GM23338 (cell line): ENCODE measurements around the gene MPDU1.

Source experiments
- CREB1 ChIP-seq: fragments of 250-450 bp; sonication (Bioruptor Pico); IDR thresholded peaks from 2 replicates; pipeline ENCODE4 v1.5.0; 2020; ENCODE audit warnings: low read depth, mild to moderate bottlenecking, moderate library complexity
- CTCF ChIP-seq, 2 experiments: fragments of 200-600 bp in 1 of 2; sonication (generic) in 1 of 2; conservative IDR thresholded peaks; 2 replicates each; pipeline versions ENCODE4 v1.5.1 to v1.6.1; 2016 to 2017; ENCODE audit warnings: antibody characterized with exemption in 2 of 2, low read depth in 2 of 2, mild to moderate bottlenecking in 2 of 2, moderate library complexity in 1 of 2
- ETS1 ChIP-seq: IDR thresholded peaks from 2 replicates; pipeline ENCODE4 v1.6.1; 2016; ENCODE audit warnings: antibody characterized with exemption
- EZH2 ChIP-seq: fragments of 200-600 bp; sonication (generic); IDR thresholded peaks from one replicate; pipeline ENCODE4 v1.8.0; 2017; ENCODE audit warnings: antibody characterized with exemption, mild to moderate bottlenecking, low read depth; ENCODE audit not compliant: unreplicated experiment
- EZH2phosphoT487 ChIP-seq: fragments of 200-600 bp; sonication (generic); IDR thresholded peaks from one replicate; pipeline ENCODE4 v1.8.1; 2018; ENCODE audit warnings: antibody characterized with exemption; ENCODE audit not compliant: unreplicated experiment
- JUNB ChIP-seq: IDR thresholded peaks from one replicate; pipeline ENCODE4 v1.6.1; 2016; ENCODE audit warnings: antibody characterized with exemption; ENCODE audit not compliant: unreplicated experiment
- NANOG ChIP-seq: IDR thresholded peaks from 2 replicates; pipeline ENCODE4 v1.6.1; 2016; ENCODE audit warnings: antibody characterized with exemption, borderline replicate concordance
- POLR2AphosphoS5 ChIP-seq: IDR thresholded peaks from 2 replicates; pipeline ENCODE4 v1.6.1; 2016; ENCODE audit warnings: antibody characterized with exemption, low read depth
- REST ChIP-seq: IDR thresholded peaks from one replicate; pipeline ENCODE4 v1.6.1; 2018; ENCODE audit warnings: antibody characterized with exemption; ENCODE audit not compliant: unreplicated experiment
- STAT1 ChIP-seq: IDR thresholded peaks from one replicate; pipeline ENCODE4 v1.6.1; 2016; ENCODE audit warnings: antibody characterized with exemption; ENCODE audit not compliant: unreplicated experiment
- ZNF114 ChIP-seq: fragments of 250-450 bp; sonication (Bioruptor Pico); IDR thresholded peaks from 2 replicates; pipeline ENCODE4 v1.5.0; 2020; ENCODE audit warnings: mild to moderate bottlenecking, moderate library complexity
- ZNF331 ChIP-seq: fragments of 250-450 bp; sonication (Bioruptor Pico); IDR thresholded peaks from 2 replicates; pipeline ENCODE4 v1.5.0; 2020; ENCODE audit warnings: low read depth, mild to moderate bottlenecking, moderate library complexity
- ZNF462 ChIP-seq: fragments of 250-450 bp; sonication (Bioruptor Pico); IDR thresholded peaks from 2 replicates; pipeline ENCODE4 v1.5.0; 2020; ENCODE audit warnings: mild to moderate bottlenecking, moderate library complexity

GRCh38 chr17:7575959-7576358 is 7.7 kb upstream of the MPDU1 start:
- TF ChIP-seq CTCF (conservative IDR thresholded peaks at IDR 0.05; ENCODE audit: low read depth in 2 of 2) = no peak
- no peak for TF ChIP-seq EZH2
- TF ChIP-seq EZH2phosphoT487 = no peak
- TF ChIP-seq POLR2AphosphoS5 = no peak
- no peak for TF ChIP-seq ZNF114
- TF ChIP-seq REST = no peak
- TF ChIP-seq NANOG = no peak
- TF ChIP-seq CREB1 = no peak
- no peak for TF ChIP-seq JUNB
- no peak for TF ChIP-seq ZNF331
- no peak for TF ChIP-seq STAT1
- no peak for TF ChIP-seq ETS1
- no peak for TF ChIP-seq ZNF462 (CRISPR knock-in tag)
